Endothelial cell (in vitro differentiated cells): Measurements from ENCODE around the gene BTNL9. TPM values are rescaled to one million over a fixed set of nuclear protein-coding genes. Genes with fewer than 3 reads are reported as not detected.

ENCODE experiments used
- DNase-seq: peaks from one replicate; pipeline ENCODE4 v3.0.0; 2021; ENCODE audit warnings: low spot score
- H3K27ac Mint-ChIP-seq: one replicate; pipeline ENCODE4 v1.8.0; 2021; ENCODE audit warnings: mixed read lengths, inconsistent platforms; ENCODE audit not compliant: unreplicated experiment
- H3K27me3 Mint-ChIP-seq: one replicate; pipeline ENCODE4 v1.8.0; 2021; ENCODE audit warnings: mild to moderate bottlenecking, moderate library complexity, mixed read lengths, inconsistent platforms; ENCODE audit not compliant: unreplicated experiment
- H3K36me3 Mint-ChIP-seq: one replicate; pipeline ENCODE4 v1.8.0; 2021; ENCODE audit warnings: mild to moderate bottlenecking, low read depth, mixed read lengths, inconsistent platforms; ENCODE audit not compliant: unreplicated experiment
- H3K4me1 Mint-ChIP-seq: one replicate; pipeline ENCODE4 v1.8.0; 2021; ENCODE audit warnings: mild to moderate bottlenecking, mixed read lengths, inconsistent platforms; ENCODE audit not compliant: unreplicated experiment
- H3K4me3 Mint-ChIP-seq: one replicate; pipeline ENCODE4 v1.8.0; 2021; ENCODE audit warnings: mild to moderate bottlenecking, mixed read lengths, inconsistent platforms; ENCODE audit not compliant: unreplicated experiment
- H3K9me3 Mint-ChIP-seq: one replicate; pipeline ENCODE4 v1.8.0; 2021; ENCODE audit warnings: mixed read lengths, inconsistent platforms; ENCODE audit not compliant: unreplicated experiment
- CTCF ChIP-seq: fragments of 200-600 bp; sonication (generic); IDR thresholded peaks from one replicate; pipeline ENCODE4 v1.5.0; 2021; ENCODE audit warnings: antibody characterized with exemption; ENCODE audit not compliant: unreplicated experiment
- total RNA-seq: library from RNA; stranded (reverse); fragmentation: NEBNext Ultra II Directional; extraction: Animal tissue kit (Norgen Biotek cat#: 25700); gene quantifications from one replicate; pipeline ENCODE4 v1.2.1, GENCODE V29; 2021; ENCODE audit not compliant: unreplicated experiment

Gene BTNL9
- total RNA-seq, 1 donor from 2014 or later: 24.3 TPM

- peaks cover 6% of the 10 kb centered on the region for H3K27me3 Mint-ChIP-seq
- no peak overlapping the region for H3K4me3 Mint-ChIP-seq
- peaks cover 5% of the 10 kb centered on the region for H3K36me3 Mint-ChIP-seq
Observed at GRCh38 chr5:181062631-181063030, 22.6 kb downstream of the BTNL9 start.

GRCh38 chr5:181063514-181063913 is 23.4 kb downstream of the BTNL9 start:
- Mint-ChIP-seq H3K27me3 (peaks cover 6% of the 10 kb centered on the region), H3K4me1 (peaks cover 5% of the 10 kb centered on the region), H3K36me3 (peaks cover 5% of the 10 kb centered on the region), H3K4me3 (no peak overlapping the region), H3K9me3 (no peaks in the 10 kb centered on the region), H3K27ac (no peak overlapping the region)
- DNase-seq: no peak
- TF ChIP-seq CTCF: no peak

More at GRCh38 chr5:181062631-181063030, 22.6 kb downstream of the BTNL9 start:
- Mint-ChIP-seq H3K27ac (no peak overlapping the region), H3K9me3 (no peaks in the 10 kb centered on the region), H3K4me1 (peaks cover 5% of the 10 kb centered on the region)
- no peak for TF ChIP-seq CTCF
- DNase-seq: no peak

- DNase-seq: no peak
- no peaks in the 10 kb centered on the region for H3K9me3 Mint-ChIP-seq
- no peak for TF ChIP-seq CTCF
- H3K36me3 Mint-ChIP-seq: peaks cover 5% of the 10 kb centered on the region
- no peak overlapping the region for H3K4me3 Mint-ChIP-seq
- H3K27me3 Mint-ChIP-seq: peaks cover 10% of the 10 kb centered on the region
- H3K4me1 Mint-ChIP-seq: no peaks in the 10 kb centered on the region
- no peak overlapping the region for H3K27ac Mint-ChIP-seq
Observed at GRCh38 chr5:181064987-181065386, 24.9 kb downstream of the BTNL9 start.

- no peaks in the 10 kb centered on the region for H3K9me3 Mint-ChIP-seq
- peaks cover 4% of the 10 kb centered on the region for H3K36me3 Mint-ChIP-seq
- peaks cover 5% of the 10 kb centered on the region for H3K27me3 Mint-ChIP-seq
- H3K27ac Mint-ChIP-seq: no peak overlapping the region
- DNase-seq: no peak
- H3K4me1 Mint-ChIP-seq: no peaks in the 10 kb centered on the region
- TF ChIP-seq CTCF: no peak
- no peak overlapping the region for H3K4me3 Mint-ChIP-seq
Observed at GRCh38 chr5:181069767-181070491, 29.9 kb downstream of the BTNL9 start.

- peaks cover 5% of the 10 kb centered on the region for H3K27me3 Mint-ChIP-seq
Observed at GRCh38 chr5:181070523-181070922, 30.5 kb downstream of the BTNL9 start.

More at GRCh38 chr5:181070523-181070922, 30.5 kb downstream of the BTNL9 start:
- TF ChIP-seq CTCF: no peak
- Mint-ChIP-seq H3K4me1 (no peaks in the 10 kb centered on the region), H3K36me3 (peaks cover 4% of the 10 kb centered on the region), H3K27ac (no peak overlapping the region), H3K4me3 (no peak overlapping the region), H3K9me3 (no peaks in the 10 kb centered on the region)
- no peak for DNase-seq
